GM12865 (cell line): ENCODE results near the gene CIDEC.
"Not testable (repeated sequence)": the region's sequence is repeated elsewhere in the genome, so short reads cannot be mapped to it uniquely, and the experiment has no call there.

Source experiments
- DNase-seq: peaks from one replicate; pipeline ENCODE4 v3.0.0; 2010; ENCODE audit warnings: low read depth
- H3K4me3 ChIP-seq: 2 replicates; pipeline ENCODE4 v1.5.1; 2011; ENCODE audit warnings: mild to moderate bottlenecking, low read depth, low read length, control low read depth
- CTCF ChIP-seq: IDR thresholded peaks from 2 replicates; pipeline ENCODE4 v1.5.1; 2011; ENCODE audit warnings: low read length, control low read depth, low read depth, inconsistent platforms; ENCODE audit not compliant: insufficient read depth; ENCODE audit errors: missing control alignments

The CIDEC gene

DNA sequence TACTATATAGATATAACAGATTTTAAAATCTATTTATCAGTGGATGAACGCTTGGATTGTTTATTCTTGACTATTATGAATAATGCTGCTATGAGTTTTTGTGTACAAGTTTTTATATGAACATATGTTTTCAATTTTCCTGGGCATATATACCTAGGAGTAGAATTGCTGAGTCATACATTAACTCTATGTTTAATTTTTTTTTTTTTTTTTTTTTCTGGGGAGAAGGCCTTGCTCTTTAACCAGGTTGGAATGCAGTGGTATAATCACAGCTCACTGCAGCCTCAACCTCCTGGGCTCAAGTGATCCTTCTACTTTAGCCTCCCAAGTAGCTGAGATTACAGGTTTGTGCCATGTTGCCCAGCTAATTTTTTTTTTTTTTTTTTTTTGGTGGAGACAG, 9.1 kb downstream of the CIDEC start:
- TF ChIP-seq CTCF, result no peak
- DNase-seq, result no peak
- H3K4me3 ChIP-seq, result no peak overlapping the region

DNA sequence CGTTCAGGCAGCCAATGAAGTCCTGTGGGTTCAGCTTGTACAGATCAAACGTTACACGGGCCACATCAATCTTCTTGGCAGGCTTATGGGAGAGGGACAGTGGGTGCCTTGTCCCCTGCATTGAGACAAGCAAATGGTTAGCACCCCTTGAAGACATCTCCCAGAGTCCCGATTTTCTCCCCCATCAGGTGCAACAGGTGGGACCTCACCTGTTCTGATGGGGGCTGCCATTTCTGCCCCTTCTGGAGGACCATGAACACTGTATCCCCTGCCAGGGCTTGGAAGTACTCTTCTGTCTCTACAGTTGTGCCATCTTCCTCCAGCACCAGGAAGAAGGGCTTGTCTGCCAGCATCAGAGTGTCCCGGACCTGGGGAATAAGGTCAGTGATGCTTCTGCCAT, 10.1 kb downstream of the CIDEC start:
- no peak overlapping the region for H3K4me3 ChIP-seq
- no peak for DNase-seq
- no peak for TF ChIP-seq CTCF

DNA sequence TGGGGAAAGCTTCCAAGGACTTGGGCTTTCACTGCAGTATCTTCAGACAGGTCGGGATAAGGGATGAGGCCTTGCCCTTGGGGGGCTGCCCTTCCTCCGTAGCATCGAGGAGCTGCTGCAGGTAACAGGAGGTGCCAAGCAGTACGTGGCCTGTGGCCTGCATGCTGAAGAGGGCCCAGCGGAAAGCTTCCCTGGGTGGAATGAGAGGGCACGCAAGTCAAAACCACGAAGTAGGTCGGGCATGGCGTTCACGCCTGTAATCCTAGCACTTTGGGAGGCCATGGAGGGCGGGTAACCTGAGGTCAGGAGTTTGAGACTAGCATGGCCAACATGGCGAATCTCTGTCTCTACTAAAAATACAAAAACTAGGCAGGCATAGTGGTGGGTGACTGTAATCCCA, 12.9 kb downstream of the CIDEC start:
- no peak for DNase-seq
- TF ChIP-seq CTCF, result no peak
- H3K4me3 ChIP-seq, result no peak overlapping the region

- DNase-seq, result no peak
- no peak overlapping the region for H3K4me3 ChIP-seq
- TF ChIP-seq CTCF, result no peak
Observed at GRCh38 chr3:9866639-9867038, 13.4 kb downstream of the CIDEC start.

GRCh38 chr3:9865125-9865637, 14.9 kb downstream of the CIDEC start:
- not testable (repeated sequence) for DNase-seq

GRCh38 chr3:9864200-9864927, 15.7 kb downstream of the CIDEC start:
- H3K4me3 ChIP-seq, result no peak overlapping the region
- no peak for TF ChIP-seq CTCF
- no peak for DNase-seq

More at GRCh38 chr3:9865125-9865637, 14.9 kb downstream of the CIDEC start:
- not testable (repeated sequence) for H3K4me3 ChIP-seq

- no peak for TF ChIP-seq CTCF
- DNase-seq, result no peak
- H3K4me3 ChIP-seq, result no peak overlapping the region
Observed at GRCh38 chr3:9863058-9863772, 16.8 kb downstream of the CIDEC start.
